ENCODE measurements around the gene BIN1. TPM values are rescaled to one million over a fixed set of nuclear protein-coding genes. Genes with fewer than 3 reads are reported as not detected.
A peak's percentile ranks its signal among the peaks of the same experiment; 100 is the strongest.

BIN1 gene
- total and polyA plus RNA-seq, 8 donors = 32.0 to 98.7 (median 76.7) TPM

DNA sequence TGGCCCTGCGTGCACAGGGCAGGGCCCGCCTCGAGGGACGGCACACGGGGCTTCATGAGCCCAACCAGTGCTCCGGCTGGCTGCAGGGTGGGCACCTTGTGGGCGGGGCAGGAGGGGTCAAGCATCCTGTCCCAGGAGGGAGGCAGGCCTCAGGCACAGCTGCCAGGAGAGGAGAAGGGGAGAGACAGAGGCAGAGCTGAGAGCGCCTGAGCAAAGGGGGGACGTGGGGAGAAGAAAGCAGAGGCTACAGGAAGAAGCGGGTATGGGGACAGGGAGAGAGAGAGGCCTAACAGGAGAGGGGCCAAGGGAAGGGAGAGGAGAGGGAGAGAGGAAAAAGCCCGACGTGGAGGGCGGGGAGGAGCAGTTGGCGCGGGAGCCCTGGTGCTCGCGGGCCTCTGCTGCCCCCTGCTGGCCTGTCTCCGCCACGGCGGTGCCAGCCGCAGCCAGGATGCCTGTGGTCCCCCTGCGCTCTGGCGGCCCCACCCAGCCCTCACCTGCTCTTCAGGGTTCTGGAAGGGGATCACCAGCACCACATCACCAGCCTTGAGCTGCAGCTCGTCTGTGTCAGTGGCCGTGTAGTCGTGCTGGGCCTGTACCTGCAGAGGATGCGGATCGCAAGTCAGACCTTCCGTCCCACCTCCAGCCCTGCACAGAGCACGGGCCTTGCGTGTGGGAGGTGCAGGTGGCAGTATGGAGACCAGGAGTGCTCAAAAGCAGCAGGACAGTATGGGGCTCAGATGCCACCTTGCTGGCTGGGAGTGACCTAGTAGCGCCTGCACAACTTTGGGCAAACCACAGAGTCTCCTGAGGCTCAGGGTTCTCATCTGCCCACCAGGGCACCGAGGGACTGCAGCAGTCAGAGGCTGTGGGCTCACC is 56.8 kb downstream of the BIN1 start:
- H3K36me3 ChIP-seq = peaks cover 0 to 14% of the 10 kb centered on the region in 2 donors
- peak; percentile 89 for ATAC-seq
- H3K4me3 ChIP-seq = no peak overlapping the region
- no peaks in the 10 kb centered on the region for H3K9me3 ChIP-seq
- no peak overlapping the region for H3K27ac ChIP-seq
- peak; percentile 57 to 91 (median 80) for DNase-seq
- intact Hi-C loops (cut with DNase I) = no loop called here
- TF ChIP-seq, protein P1, sequence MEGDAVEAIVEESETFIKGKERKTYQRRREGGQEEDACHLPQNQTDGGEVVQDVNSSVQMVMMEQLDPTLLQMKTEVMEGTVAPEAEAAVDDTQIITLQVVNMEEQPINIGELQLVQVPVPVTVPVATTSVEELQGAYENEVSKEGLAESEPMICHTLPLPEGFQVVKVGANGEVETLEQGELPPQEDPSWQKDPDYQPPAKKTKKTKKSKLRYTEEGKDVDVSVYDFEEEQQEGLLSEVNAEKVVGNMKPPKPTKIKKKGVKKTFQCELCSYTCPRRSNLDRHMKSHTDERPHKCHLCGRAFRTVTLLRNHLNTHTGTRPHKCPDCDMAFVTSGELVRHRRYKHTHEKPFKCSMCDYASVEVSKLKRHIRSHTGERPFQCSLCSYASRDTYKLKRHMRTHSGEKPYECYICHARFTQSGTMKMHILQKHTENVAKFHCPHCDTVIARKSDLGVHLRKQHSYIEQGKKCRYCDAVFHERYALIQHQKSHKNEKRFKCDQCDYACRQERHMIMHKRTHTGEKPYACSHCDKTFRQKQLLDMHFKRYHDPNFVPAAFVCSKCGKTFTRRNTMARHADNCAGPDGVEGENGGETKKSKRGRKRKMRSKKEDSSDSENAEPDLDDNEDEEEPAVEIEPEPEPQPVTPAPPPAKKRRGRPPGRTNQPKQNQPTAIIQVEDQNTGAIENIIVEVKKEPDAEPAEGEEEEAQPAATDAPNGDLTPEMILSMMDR (IDR thresholded peaks at IDR 0.05) = peak; percentile 94 to 97
- no peaks in the 10 kb centered on the region for H3K27me3 ChIP-seq
- peaks cover 5 to 7% of the 10 kb centered on the region in 2 donors for H3K4me1 ChIP-seq

- H3K4me1 ChIP-seq = peaks cover 5 to 7% of the 10 kb centered on the region in 2 donors
- peaks cover 0 to 14% of the 10 kb centered on the region in 2 donors for H3K36me3 ChIP-seq
- intact Hi-C loops (cut with DNase I) = no loop called here
- TF ChIP-seq, protein P1 (IDR thresholded peaks at IDR 0.05) = no peak
- H3K27ac ChIP-seq = no peak overlapping the region
- ATAC-seq (no peak), DNase-seq (peak in 1 of 4 donors; percentile 29)
- H3K27me3 ChIP-seq = no peaks in the 10 kb centered on the region
- no peaks in the 10 kb centered on the region for H3K9me3 ChIP-seq
- H3K4me3 ChIP-seq = no peak overlapping the region
Observed at GRCh38 chr2:127048969-127049897, 57.7 kb downstream of the BIN1 start.

GRCh38 chr2:127048618-127048935 is 58.4 kb downstream of the BIN1 start:
- intact Hi-C loops (cut with DNase I) = no loop called here
- no peak overlapping the region for H3K4me3 ChIP-seq
- no peak for ATAC-seq
- TF ChIP-seq, protein P1 (IDR thresholded peaks at IDR 0.05) = no peak
- peaks cover 0 to 14% of the 10 kb centered on the region in 2 donors for H3K36me3 ChIP-seq
- H3K9me3 ChIP-seq = no peaks in the 10 kb centered on the region
- H3K27ac ChIP-seq = no peak overlapping the region
- DNase-seq = no peak
- H3K27me3 ChIP-seq = no peaks in the 10 kb centered on the region
- peaks cover 5 to 7% of the 10 kb centered on the region in 2 donors for H3K4me1 ChIP-seq

DNA sequence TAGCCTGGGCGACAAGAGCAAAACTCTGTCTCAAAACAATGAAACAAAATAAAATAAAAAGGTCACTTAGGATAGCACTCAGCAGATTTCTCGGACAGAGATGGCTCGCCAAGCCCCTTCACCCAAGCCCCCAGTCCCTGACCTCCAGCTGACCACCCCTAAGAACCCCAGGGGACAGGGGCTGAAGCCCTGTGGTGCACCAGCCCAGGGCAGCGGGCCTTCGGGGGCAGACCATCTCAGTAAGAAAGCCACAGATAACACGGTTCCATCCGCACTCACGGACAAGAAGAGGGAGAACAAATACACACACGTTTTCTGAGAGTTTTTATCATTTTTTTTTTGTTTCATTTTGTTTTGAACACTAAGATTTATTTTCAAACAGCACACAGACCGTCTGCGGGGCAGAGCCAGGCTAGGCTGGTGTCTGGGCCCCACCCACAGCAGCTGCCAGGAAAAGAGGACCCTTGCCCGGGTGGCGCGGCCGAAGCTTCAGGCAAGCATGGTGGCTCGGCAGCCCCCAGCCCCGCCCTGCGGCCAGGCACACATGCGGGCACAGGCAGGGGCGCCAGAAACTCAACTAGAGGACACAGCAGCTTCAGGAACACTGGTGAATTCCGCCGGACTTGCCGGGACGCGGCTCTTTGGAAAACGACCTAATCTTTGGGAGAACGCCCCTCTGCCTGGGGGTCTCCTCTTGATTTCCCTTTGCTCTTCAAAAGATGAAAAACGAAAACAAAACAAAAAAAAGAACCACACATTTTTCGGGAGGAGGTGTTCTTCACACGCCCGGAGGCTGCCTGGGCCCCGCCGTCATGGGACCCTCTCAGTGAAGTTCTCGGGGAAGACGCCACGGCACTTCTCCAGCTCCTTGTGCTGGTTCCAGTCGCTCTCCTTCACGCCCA is 59.0 kb downstream of the BIN1 start:
- no peak overlapping the region for H3K27ac ChIP-seq
- no peak overlapping the region for H3K4me3 ChIP-seq
- TF ChIP-seq, protein P1 (IDR thresholded peaks at IDR 0.05) = no peak
- H3K36me3 ChIP-seq = peaks cover 0 to 14% of the 10 kb centered on the region in 2 donors
- H3K4me1 ChIP-seq = peaks cover 5 to 7% of the 10 kb centered on the region in 2 donors
- no peaks in the 10 kb centered on the region for H3K27me3 ChIP-seq
- intact Hi-C loops (cut with DNase I) = no loop called here
- peak in 2 of 4 donors; percentile 30 to 80 for DNase-seq
- no peak for ATAC-seq
- no peaks in the 10 kb centered on the region for H3K9me3 ChIP-seq
